H9 (cell line): ENCODE data around the gene PID1. TPM values are rescaled to one million over a fixed set of nuclear protein-coding genes. Genes with fewer than 3 reads are reported as not detected.

ENCODE experiments used
- DNase-seq: peaks from one replicate; pipeline ENCODE4 v3.0.0-alpha.2; 2017
- H2AFZ ChIP-seq: one replicate; pipeline ENCODE4 v1.6.1; 2013; ENCODE audit warnings: mild to moderate bottlenecking, low read length, control low read depth, moderate library complexity
- H2AK5ac ChIP-seq: 2 replicates; pipeline ENCODE4 v1.6.1; 2013; ENCODE audit warnings: low read length, control low read depth, mixed read lengths; ENCODE audit not compliant: insufficient read length
- H2BK120ac ChIP-seq: one replicate; pipeline ENCODE4 v1.6.1; 2013; ENCODE audit warnings: low read depth, mild to moderate bottlenecking, low read length, control low read depth, inconsistent platforms; ENCODE audit not compliant: poor library complexity, severe bottlenecking
- H2BK12ac ChIP-seq: 2 replicates; pipeline ENCODE4 v1.6.1; 2013; ENCODE audit warnings: low read length, control low read depth, mixed read lengths, low read depth; ENCODE audit not compliant: insufficient read length
- H2BK15ac ChIP-seq: 2 replicates; pipeline ENCODE4 v1.6.1; 2013; ENCODE audit warnings: low read depth, low read length, control low read depth
- H2BK20ac ChIP-seq: one replicate; pipeline ENCODE4 v1.6.1; 2013; ENCODE audit warnings: low read depth, mild to moderate bottlenecking, low read length, control low read depth, inconsistent platforms; ENCODE audit not compliant: poor library complexity, severe bottlenecking
- H2BK5ac ChIP-seq: 2 replicates; pipeline ENCODE4 v1.6.1; 2013; ENCODE audit warnings: low read length, control low read depth, mixed read lengths; ENCODE audit not compliant: insufficient read length
- H3K14ac ChIP-seq: 2 replicates; pipeline ENCODE4 v1.6.1; 2013; ENCODE audit warnings: low read length, control low read depth; ENCODE audit not compliant: insufficient read depth
- H3K18ac ChIP-seq: 2 replicates; pipeline ENCODE4 v1.6.1; 2013; ENCODE audit warnings: low read depth, mild to moderate bottlenecking, mixed read lengths, low read length, control low read depth; ENCODE audit not compliant: insufficient read length
- H3K23ac ChIP-seq: 2 replicates; pipeline ENCODE4 v1.6.1; 2013; ENCODE audit warnings: low read length, control low read depth, mixed read lengths, low read depth; ENCODE audit not compliant: insufficient read length
- H3K23me2 ChIP-seq: 2 replicates; pipeline ENCODE4 v1.6.1; 2013; ENCODE audit warnings: low read depth, mild to moderate bottlenecking, mixed read lengths, low read length, control low read depth; ENCODE audit not compliant: insufficient read length, poor library complexity, severe bottlenecking
- H3K27ac ChIP-seq: 2 replicates; pipeline ENCODE4 v1.5.1; 2013; ENCODE audit warnings: low read length, control low read depth, mixed read lengths, low read depth; ENCODE audit not compliant: insufficient read length
- H3K27me3 ChIP-seq: 2 replicates; pipeline ENCODE4 v1.6.1; 2013; ENCODE audit warnings: low read length, control low read depth, inconsistent platforms; ENCODE audit not compliant: insufficient read depth
- H3K4ac ChIP-seq: 2 replicates; pipeline ENCODE4 v1.6.1; 2013; ENCODE audit warnings: low read depth, mild to moderate bottlenecking, control low read depth, inconsistent platforms, low read length, moderate library complexity
- H3K4me1 ChIP-seq: 2 replicates; pipeline ENCODE4 v1.6.1; 2013; ENCODE audit warnings: low read length, control low read depth, inconsistent platforms; ENCODE audit not compliant: insufficient read depth
- H3K4me2 ChIP-seq: 2 replicates; pipeline ENCODE4 v1.6.1; 2013; ENCODE audit warnings: low read length, control low read depth, mixed read lengths; ENCODE audit not compliant: insufficient read length, insufficient read depth
- H3K56ac ChIP-seq: 2 replicates; pipeline ENCODE4 v1.6.1; 2013; ENCODE audit warnings: low read depth, mild to moderate bottlenecking, mixed read lengths, low read length, control low read depth; ENCODE audit not compliant: insufficient read length
- H3K79me1 ChIP-seq: 2 replicates; pipeline ENCODE4 v1.6.1; 2013; ENCODE audit warnings: low read depth, mild to moderate bottlenecking, moderate library complexity, low read length, control low read depth, inconsistent platforms; ENCODE audit not compliant: insufficient read depth, poor library complexity, severe bottlenecking
- H3K79me2 ChIP-seq: 2 replicates; pipeline ENCODE4 v1.6.1; 2013; ENCODE audit warnings: low read length, control low read depth, inconsistent platforms; ENCODE audit not compliant: insufficient read depth
- H3K9ac ChIP-seq: 2 replicates; pipeline ENCODE4 v1.6.1; 2013; ENCODE audit warnings: low read length, control low read depth, mixed read lengths; ENCODE audit not compliant: insufficient read length; ENCODE audit errors: extremely low read depth
- H3K9me3 ChIP-seq: one replicate; pipeline ENCODE4 v1.6.1; 2013; ENCODE audit warnings: low read depth, low read length, inconsistent platforms; ENCODE audit not compliant: control insufficient read depth
- H3T11ph ChIP-seq: one replicate; pipeline ENCODE4 v1.6.1; 2013; ENCODE audit warnings: mild to moderate bottlenecking, low read length, control low read depth, inconsistent platforms
- H4K20me1 ChIP-seq: one replicate; pipeline ENCODE4 v1.6.1; 2013; ENCODE audit not compliant: control insufficient read depth, insufficient read length, insufficient read depth
- H4K5ac ChIP-seq: 2 replicates; pipeline ENCODE4 v1.6.1; 2013; ENCODE audit warnings: low read depth, mild to moderate bottlenecking, mixed read lengths, low read length, control low read depth; ENCODE audit not compliant: insufficient read length
- H4K8ac ChIP-seq: replicated peaks from 2 replicates; pipeline ENCODE4 v1.6.1; 2013; ENCODE audit warnings: low read length, control low read depth, mixed read lengths, low read depth; ENCODE audit not compliant: insufficient read length
- H4K91ac ChIP-seq: 2 replicates; pipeline ENCODE4 v1.6.1; 2013; ENCODE audit warnings: low read depth, mild to moderate bottlenecking, moderate library complexity, mixed read lengths, low read length, control low read depth; ENCODE audit not compliant: insufficient read length
- H3K27ac Mint-ChIP-seq, 3 experiments: 2 replicates in 2 of 3; 3 replicates in 1 of 3; pipeline ENCODE4 v1.8.0; 2020 to 2021; ENCODE audit warnings: mixed read lengths in 3 of 3, mild to moderate bottlenecking in 1 of 3, moderate library complexity in 1 of 3
- H3K27me3 Mint-ChIP-seq: 2 replicates; pipeline ENCODE4 v1.8.0; 2021; ENCODE audit warnings: low read depth, mild to moderate bottlenecking, moderate library complexity, mixed read lengths
- H3K36me3 Mint-ChIP-seq, 3 experiments: 2 replicates in 2 of 3; 3 replicates in 1 of 3; pipeline ENCODE4 v1.8.0; 2020 to 2021; ENCODE audit warnings: low read depth in 3 of 3, mixed read lengths in 3 of 3; ENCODE audit not compliant: insufficient read depth in 1 of 3
- H3K4me1 Mint-ChIP-seq, 2 experiments: 2 replicates each; pipeline ENCODE4 v1.8.0; 2020; ENCODE audit warnings: mixed read lengths in 2 of 2
- H3K4me3 Mint-ChIP-seq, 2 experiments: 2 replicates in 1 of 2; 3 replicates in 1 of 2; pipeline ENCODE4 v1.8.0; 2020 to 2021; ENCODE audit warnings: mild to moderate bottlenecking in 2 of 2, mixed read lengths in 2 of 2, moderate library complexity in 1 of 2
- H3K9me3 Mint-ChIP-seq, 2 experiments: 2 replicates in 1 of 2; 3 replicates in 1 of 2; pipeline ENCODE4 v1.8.0; 2020; ENCODE audit warnings: mild to moderate bottlenecking in 2 of 2, mixed read lengths in 2 of 2, moderate library complexity in 1 of 2
- WGBS: extraction: QIAGEN DNeasy Blood & Tissue Kit; methylation state at CpG from one replicate; pipeline ENCODE4 v1.1.7; 2013; ENCODE audit warnings: missing lambda C conversion rate, low lambda C conversion rate, mixed read lengths; ENCODE audit not compliant: insufficient read length; ENCODE audit errors: extremely low coverage; 5-methylcytosine and 5-hydroxymethylcytosine counted together
- total RNA-seq: library from RNA; stranded (reverse); gene quantifications from 2 replicates; pipeline ENCODE4 v1.2.1, GENCODE V29; 2021
- TF ChIP-seq, protein P1 (sequence below): fragments of 200-600 bp; sonication (generic); conservative IDR thresholded peaks from 3 replicates; pipeline ENCODE4 v1.8.0; 2021; ENCODE audit warnings: antibody characterized with exemption, mild to moderate bottlenecking

PID1 gene
- total RNA-seq, 1 experiment from 2014 or later, result 1.4 TPM

DNA sequence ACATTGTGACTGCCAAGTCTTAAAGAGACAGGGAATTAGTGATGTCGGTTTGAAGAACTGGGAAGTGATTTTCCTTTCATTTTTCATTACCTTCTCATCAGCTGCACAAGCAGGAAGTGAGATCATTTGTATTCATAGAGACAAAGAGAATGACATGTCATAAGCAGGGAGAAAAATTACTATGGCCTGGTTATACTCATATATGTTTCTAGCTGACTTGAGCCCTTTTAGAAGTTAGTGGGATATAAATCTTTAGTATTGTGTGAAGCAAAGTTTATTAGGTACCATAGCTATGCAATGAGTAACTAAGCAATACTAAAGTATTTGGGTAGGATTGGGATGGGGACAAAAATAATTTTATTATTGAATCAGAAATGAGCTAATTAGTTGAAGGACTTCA is 284.1 kb downstream of the PID1 start:
- Mint-ChIP-seq H3K9me3 (peaks cover 10 to 23% of the 10 kb centered on the region in 2 experiments), H3K27me3 (no peaks in the 10 kb centered on the region), H3K4me3 (no peak overlapping the region), H3K36me3 (peaks cover 0 to 2% (median 0%) of the 10 kb centered on the region in 3 experiments; a peak in 1 of 7 replicates), H3K4me1 (no peaks in the 10 kb centered on the region), H3K27ac (no peak overlapping the region)
- H3T11ph ChIP-seq, result no peak overlapping the region
- H4K91ac ChIP-seq, result no peak overlapping the region
- no peaks in the 10 kb centered on the region for H3K4me1 ChIP-seq
- H3K79me1 ChIP-seq, result no peaks in the 10 kb centered on the region
- H3K23me2 ChIP-seq, result no peaks in the 10 kb centered on the region
- TF ChIP-seq, protein P1, sequence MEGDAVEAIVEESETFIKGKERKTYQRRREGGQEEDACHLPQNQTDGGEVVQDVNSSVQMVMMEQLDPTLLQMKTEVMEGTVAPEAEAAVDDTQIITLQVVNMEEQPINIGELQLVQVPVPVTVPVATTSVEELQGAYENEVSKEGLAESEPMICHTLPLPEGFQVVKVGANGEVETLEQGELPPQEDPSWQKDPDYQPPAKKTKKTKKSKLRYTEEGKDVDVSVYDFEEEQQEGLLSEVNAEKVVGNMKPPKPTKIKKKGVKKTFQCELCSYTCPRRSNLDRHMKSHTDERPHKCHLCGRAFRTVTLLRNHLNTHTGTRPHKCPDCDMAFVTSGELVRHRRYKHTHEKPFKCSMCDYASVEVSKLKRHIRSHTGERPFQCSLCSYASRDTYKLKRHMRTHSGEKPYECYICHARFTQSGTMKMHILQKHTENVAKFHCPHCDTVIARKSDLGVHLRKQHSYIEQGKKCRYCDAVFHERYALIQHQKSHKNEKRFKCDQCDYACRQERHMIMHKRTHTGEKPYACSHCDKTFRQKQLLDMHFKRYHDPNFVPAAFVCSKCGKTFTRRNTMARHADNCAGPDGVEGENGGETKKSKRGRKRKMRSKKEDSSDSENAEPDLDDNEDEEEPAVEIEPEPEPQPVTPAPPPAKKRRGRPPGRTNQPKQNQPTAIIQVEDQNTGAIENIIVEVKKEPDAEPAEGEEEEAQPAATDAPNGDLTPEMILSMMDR, result no peak
- H2BK120ac ChIP-seq, result no peak overlapping the region
- H3K4me2 ChIP-seq, result no peak overlapping the region
- no peak overlapping the region for H3K56ac ChIP-seq
- H4K20me1 ChIP-seq, result no peaks in the 10 kb centered on the region
- no peak overlapping the region for H3K18ac ChIP-seq
- H3K4ac ChIP-seq, result no peak overlapping the region
- H2AK5ac ChIP-seq, result no peak overlapping the region
- WGBS, result no CpG with 5 or more reads among the region's 1 CpG
- no peak overlapping the region for H3K14ac ChIP-seq
- no peak overlapping the region for H4K5ac ChIP-seq
- no peaks in the 10 kb centered on the region for H3K27me3 ChIP-seq
- no peak overlapping the region for H3K27ac ChIP-seq
- H2BK5ac ChIP-seq, result no peak overlapping the region
- DNase-seq, result no peak
- no peaks in the 10 kb centered on the region for H3K79me2 ChIP-seq
- H2BK20ac ChIP-seq, result no peak overlapping the region
- no peak overlapping the region for H2AFZ ChIP-seq
- H3K23ac ChIP-seq, result no peak overlapping the region
- no peak overlapping the region for H3K9ac ChIP-seq
- H2BK12ac ChIP-seq, result no peak overlapping the region
- no peak overlapping the region for H4K8ac ChIP-seq
- peaks cover 6% of the 10 kb centered on the region for H3K9me3 ChIP-seq
- H2BK15ac ChIP-seq, result no peak overlapping the region
